A673 (cell line): ENCODE measurements around the gene EML2.

Source experiments
- EZH2 ChIP-seq: fragments of 200-600 bp; sonication (generic); IDR thresholded peaks from 2 replicates; pipeline ENCODE4 v1.6.1; 2017; ENCODE audit warnings: borderline replicate concordance, low read depth, mild to moderate bottlenecking, mixed read lengths, antibody characterized with exemption, low read length; ENCODE audit not compliant: poor library complexity, severe bottlenecking
- TF ChIP-seq, protein P1 (sequence below): fragments of 300-800, 200-600 bp; sonication (generic); conservative IDR thresholded peaks from 2 replicates; pipeline ENCODE4 v1.5.1; 2017; ENCODE audit warnings: low read depth, mild to moderate bottlenecking, antibody characterized with exemption, low read length, moderate library complexity, mixed read lengths

DNA sequence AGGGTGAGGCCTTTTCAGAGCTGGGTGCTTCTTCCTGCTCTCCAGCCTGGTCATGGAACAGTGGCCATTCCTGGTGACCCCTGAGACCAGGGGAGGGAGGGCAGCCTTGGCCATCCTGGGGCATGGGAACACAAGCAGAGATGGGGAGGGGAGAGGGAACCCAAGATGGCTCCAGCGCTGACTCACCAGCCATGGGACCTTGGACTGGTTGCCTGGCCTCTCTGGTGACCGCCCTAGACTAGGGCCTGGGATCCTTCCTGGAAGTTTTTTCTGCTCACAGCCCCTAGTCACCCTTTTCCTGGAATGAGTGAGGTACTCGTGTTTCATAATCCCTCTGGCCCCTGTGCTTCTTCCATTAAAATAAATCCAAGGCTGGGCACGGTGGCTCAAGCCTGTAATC lies 51.3 kb downstream of the EML2 start:
- TF ChIP-seq EZH2, result no peak
- TF ChIP-seq, protein P1, sequence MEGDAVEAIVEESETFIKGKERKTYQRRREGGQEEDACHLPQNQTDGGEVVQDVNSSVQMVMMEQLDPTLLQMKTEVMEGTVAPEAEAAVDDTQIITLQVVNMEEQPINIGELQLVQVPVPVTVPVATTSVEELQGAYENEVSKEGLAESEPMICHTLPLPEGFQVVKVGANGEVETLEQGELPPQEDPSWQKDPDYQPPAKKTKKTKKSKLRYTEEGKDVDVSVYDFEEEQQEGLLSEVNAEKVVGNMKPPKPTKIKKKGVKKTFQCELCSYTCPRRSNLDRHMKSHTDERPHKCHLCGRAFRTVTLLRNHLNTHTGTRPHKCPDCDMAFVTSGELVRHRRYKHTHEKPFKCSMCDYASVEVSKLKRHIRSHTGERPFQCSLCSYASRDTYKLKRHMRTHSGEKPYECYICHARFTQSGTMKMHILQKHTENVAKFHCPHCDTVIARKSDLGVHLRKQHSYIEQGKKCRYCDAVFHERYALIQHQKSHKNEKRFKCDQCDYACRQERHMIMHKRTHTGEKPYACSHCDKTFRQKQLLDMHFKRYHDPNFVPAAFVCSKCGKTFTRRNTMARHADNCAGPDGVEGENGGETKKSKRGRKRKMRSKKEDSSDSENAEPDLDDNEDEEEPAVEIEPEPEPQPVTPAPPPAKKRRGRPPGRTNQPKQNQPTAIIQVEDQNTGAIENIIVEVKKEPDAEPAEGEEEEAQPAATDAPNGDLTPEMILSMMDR, result no peak
